ENCODE measurements around the gene TRDN.

GRCh38 chr6:123189816-123190215 is 446.9 kb downstream of the TRDN start:
- no peak for TF ChIP-seq CTCF (IDR thresholded peaks at IDR 0.05)
- TF ChIP-seq POLR2A (IDR thresholded peaks at IDR 0.05), result no peak
- no peak for TF ChIP-seq POLR2AphosphoS5 (IDR thresholded peaks at IDR 0.05)

Data from breast epithelium (tissue), 3 donors.